ENCODE measurements around the gene PDE11A. TPM values are rescaled to one million over a fixed set of nuclear protein-coding genes. Genes with fewer than 3 reads are reported as not detected.

PDE11A gene
- total RNA-seq, 4 donors from 2014 or later, result 0.12 TPM; not detected in 3

DNA sequence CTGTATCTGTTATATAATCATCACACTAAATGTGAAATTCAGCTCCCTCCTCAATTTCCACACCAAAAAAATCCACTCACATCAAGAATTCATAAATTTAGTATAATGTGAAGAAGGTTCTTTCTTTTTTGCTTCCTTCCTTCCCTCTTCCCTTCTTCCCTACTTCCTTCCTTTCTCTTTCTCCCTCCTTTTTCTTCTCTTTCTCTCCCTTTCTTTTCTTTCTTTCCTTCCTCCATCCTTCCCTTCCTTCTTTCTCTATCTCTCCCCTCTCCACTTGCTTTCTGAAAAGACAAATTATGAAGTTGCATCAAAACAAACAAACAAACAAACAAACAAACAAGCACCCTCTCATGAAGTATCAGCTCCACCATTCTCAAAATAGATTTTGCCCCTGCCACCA, 290.0 kb downstream of the PDE11A start:
- intact Hi-C loops (cut with DNase I), result no loop called here
- Histone ChIP-seq H3K27me3 (no peaks in the 10 kb centered on the region), H3K27ac (no peak overlapping the region), H3K4me1 (peaks cover 0 to 18% (median 0%) of the 10 kb centered on the region in 3 donors), H3K36me3 (no peaks in the 10 kb centered on the region), H3K9me3 (no peaks in the 10 kb centered on the region), H3K4me3 (no peak overlapping the region)
- DNase-seq, result no peak
- TF ChIP-seq, protein P1, sequence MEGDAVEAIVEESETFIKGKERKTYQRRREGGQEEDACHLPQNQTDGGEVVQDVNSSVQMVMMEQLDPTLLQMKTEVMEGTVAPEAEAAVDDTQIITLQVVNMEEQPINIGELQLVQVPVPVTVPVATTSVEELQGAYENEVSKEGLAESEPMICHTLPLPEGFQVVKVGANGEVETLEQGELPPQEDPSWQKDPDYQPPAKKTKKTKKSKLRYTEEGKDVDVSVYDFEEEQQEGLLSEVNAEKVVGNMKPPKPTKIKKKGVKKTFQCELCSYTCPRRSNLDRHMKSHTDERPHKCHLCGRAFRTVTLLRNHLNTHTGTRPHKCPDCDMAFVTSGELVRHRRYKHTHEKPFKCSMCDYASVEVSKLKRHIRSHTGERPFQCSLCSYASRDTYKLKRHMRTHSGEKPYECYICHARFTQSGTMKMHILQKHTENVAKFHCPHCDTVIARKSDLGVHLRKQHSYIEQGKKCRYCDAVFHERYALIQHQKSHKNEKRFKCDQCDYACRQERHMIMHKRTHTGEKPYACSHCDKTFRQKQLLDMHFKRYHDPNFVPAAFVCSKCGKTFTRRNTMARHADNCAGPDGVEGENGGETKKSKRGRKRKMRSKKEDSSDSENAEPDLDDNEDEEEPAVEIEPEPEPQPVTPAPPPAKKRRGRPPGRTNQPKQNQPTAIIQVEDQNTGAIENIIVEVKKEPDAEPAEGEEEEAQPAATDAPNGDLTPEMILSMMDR (IDR thresholded peaks at IDR 0.05), result no peak

DNA sequence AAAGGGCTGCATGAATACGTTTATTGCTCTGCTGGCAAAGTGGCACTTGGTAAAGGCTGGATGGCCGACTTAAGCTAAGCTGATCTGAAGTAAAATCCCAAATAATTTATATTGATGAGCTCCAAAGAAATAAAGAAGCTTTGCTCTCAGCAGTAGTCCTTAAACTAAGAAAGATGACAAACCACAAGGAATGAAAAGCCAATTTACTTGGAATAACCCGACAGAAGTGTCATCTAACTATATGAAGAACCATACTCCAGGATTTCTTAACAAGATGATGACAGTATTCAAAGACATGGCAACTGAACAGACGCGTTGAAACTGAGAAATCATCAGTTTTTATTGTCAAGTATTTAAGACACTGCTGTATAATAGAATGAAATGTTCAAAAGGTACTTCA, 294.1 kb downstream of the PDE11A start:
- DNase-seq, result no peak
- 90 to 96% methylated on average over 5 of the region's 5 CpGs for WGBS, 2 donors
- TF ChIP-seq, protein P1 (IDR thresholded peaks at IDR 0.05), result no peak
- no peak for TF ChIP-seq POLR2A (IDR thresholded peaks at IDR 0.05)
- no peaks in the 10 kb centered on the region for H3K9me3 ChIP-seq
- no peak overlapping the region for H3K27ac ChIP-seq
- H3K4me3 ChIP-seq, result no peak overlapping the region
- intact Hi-C loops (cut with DNase I), result no loop called here
- no peaks in the 10 kb centered on the region for H3K27me3 ChIP-seq
- H3K4me1 ChIP-seq, result peaks cover 0 to under 1% (median 0%) of the 10 kb centered on the region in 3 donors
- H3K36me3 ChIP-seq, result no peaks in the 10 kb centered on the region

DNA sequence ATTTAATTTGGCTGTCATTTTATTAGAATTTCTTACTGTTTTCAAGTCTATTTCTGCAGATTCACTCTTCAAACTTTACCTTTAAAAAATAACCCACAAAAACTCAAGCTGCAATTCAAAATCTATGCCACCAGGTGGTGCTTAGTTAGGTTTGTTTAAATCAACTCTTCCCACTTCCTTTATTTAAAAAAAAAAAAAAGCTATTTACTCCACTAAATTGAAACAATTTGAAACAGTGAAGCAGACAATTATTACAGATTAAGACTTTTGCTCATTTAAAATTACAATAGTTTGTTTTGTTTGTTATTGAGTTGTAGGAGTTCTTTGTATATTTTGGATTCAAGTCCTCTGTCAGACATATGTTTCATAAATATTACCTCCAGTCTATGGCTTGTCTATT, 300.0 kb downstream of the PDE11A start:
- no peaks in the 10 kb centered on the region for H3K4me1 ChIP-seq
- TF ChIP-seq, protein P1 (IDR thresholded peaks at IDR 0.05), result peak in 5 of 6 experiments; percentile 11 to 52 (median 41)
- no peak for TF ChIP-seq POLR2A (IDR thresholded peaks at IDR 0.05)

DNA sequence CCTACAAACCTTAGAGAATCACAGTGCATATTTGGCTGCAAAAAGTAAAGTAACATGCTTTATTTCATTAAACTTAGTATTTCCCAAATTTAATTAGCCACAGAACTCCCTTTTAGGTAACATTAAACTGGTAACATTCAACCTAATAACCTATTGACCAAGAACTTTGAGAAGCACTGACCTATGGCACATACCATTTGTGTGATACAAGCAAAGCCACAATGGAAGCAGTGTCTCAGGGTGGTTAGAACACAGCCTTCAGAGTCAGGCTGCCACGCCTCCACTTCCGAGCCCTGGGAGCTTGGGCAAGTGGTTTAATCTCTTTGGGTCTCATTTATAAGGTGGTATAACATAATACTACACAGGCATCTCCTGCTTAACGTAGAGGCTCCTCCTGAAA, 301.4 kb downstream of the PDE11A start:
- no peaks in the 10 kb centered on the region for H3K4me1 ChIP-seq
- intact Hi-C loops (cut with DNase I), result no loop called here
- DNase-seq, result no peak
- no peaks in the 10 kb centered on the region for H3K36me3 ChIP-seq
- TF ChIP-seq, protein P1 (IDR thresholded peaks at IDR 0.05), result no peak
- TF ChIP-seq POLR2A (IDR thresholded peaks at IDR 0.05), result no peak
- H3K27ac ChIP-seq, result no peak overlapping the region
- no peak overlapping the region for H3K4me3 ChIP-seq
- 87% methylated on average over 3 of the region's 3 CpGs for WGBS, 2 donors
- no peaks in the 10 kb centered on the region for H3K9me3 ChIP-seq
- no peaks in the 10 kb centered on the region for H3K27me3 ChIP-seq

More for the DNA sequence above, 300.0 kb downstream of the PDE11A start:
- Histone ChIP-seq H3K27me3 (no peaks in the 10 kb centered on the region), H3K27ac (no peak overlapping the region), H3K36me3 (no peaks in the 10 kb centered on the region), H3K9me3 (no peaks in the 10 kb centered on the region), H3K4me3 (no peak overlapping the region)
- intact Hi-C loops (cut with DNase I), result no loop called here
- no peak for DNase-seq

DNA sequence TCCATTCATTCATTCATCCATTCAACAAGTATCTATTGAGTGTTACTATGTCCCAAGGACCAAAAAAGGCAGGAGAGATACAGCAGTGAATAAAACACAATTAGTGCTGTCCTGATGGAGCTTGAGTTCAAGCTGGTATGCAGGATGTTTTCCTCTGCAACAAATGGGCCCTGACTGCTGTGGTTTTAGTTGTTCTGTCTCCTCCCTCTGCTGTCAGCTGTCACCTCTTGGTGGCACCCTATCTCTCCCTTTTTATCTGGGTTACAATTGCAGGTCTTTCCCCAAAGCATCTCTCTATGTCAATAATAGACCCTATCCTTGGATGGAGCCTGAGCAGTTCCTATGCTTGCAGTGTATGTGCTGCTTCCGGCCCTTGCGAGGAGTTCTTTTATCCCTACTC, 304.8 kb downstream of the PDE11A start:
- Histone ChIP-seq H3K27ac (no peak overlapping the region), H3K9me3 (no peaks in the 10 kb centered on the region), H3K36me3 (no peaks in the 10 kb centered on the region), H3K27me3 (peaks cover 0 to under 1% (median 0%) of the 10 kb centered on the region in 4 donors), H3K4me3 (no peak overlapping the region), H3K4me1 (peaks cover 0 to 8% (median 0%) of the 10 kb centered on the region in 3 donors)
- TF ChIP-seq, protein P1 (IDR thresholded peaks at IDR 0.05), result no peak
- TF ChIP-seq POLR2A (IDR thresholded peaks at IDR 0.05), result no peak
- 83 to 100% methylated on average over 2 of the region's 2 CpGs for WGBS, 2 donors
- no peak for DNase-seq
- intact Hi-C loops (cut with DNase I), result no loop called here

Measured in esophagus squamous epithelium (tissue), 5 donors.